ENCODE results near the gene ANXA5.
"Not testable (repeated sequence)": the region's sequence is repeated elsewhere in the genome, so short reads cannot be mapped to it uniquely, and the experiment has no call there.

Gene ANXA5

GRCh38 chr4:121696581-121697461 lies at the start of gene ANXA5:
Gene ANXA5 (minus strand): TSS chr4:121696980. CDS start chr4:121696589, 391 bp downstream.
- DNase-seq (ENCODE audit: low read depth in 2 of 2): peak in 1 of 2 donors; percentile 53

GRCh38 chr4:121742794-121743193 lies 46.0 kb upstream of the ANXA5 start:
- no peak for DNase-seq (ENCODE audit: low read depth in 2 of 2)

GRCh38 chr4:121741751-121742150 lies 45.0 kb upstream of the ANXA5 start:
- DNase-seq (ENCODE audit: low read depth in 2 of 2): no peak

- no peak for DNase-seq (ENCODE audit: low read depth in 2 of 2)
These were observed 44.1 kb upstream of the ANXA5 start for GRCh38 chr4:121740796-121741409.

- no peak for DNase-seq (ENCODE audit: low read depth in 2 of 2)
These were observed 42.8 kb upstream of the ANXA5 start for GRCh38 chr4:121739575-121739974.

GRCh38 chr4:121738780-121739535 lies 42.2 kb upstream of the ANXA5 start:
- no peak for DNase-seq (ENCODE audit: low read depth in 2 of 2)

- DNase-seq (ENCODE audit: low read depth in 2 of 2): no peak
These were observed 41.2 kb upstream of the ANXA5 start for GRCh38 chr4:121737846-121738554.

- DNase-seq (ENCODE audit: low read depth in 2 of 2): no peak
These were observed 40.1 kb upstream of the ANXA5 start for GRCh38 chr4:121736735-121737351.

GRCh38 chr4:121734571-121734970 lies 37.8 kb upstream of the ANXA5 start:
- no peak for DNase-seq (ENCODE audit: low read depth in 2 of 2)

GRCh38 chr4:121733942-121734341 lies 37.2 kb upstream of the ANXA5 start:
- DNase-seq (ENCODE audit: low read depth in 2 of 2): no peak

- DNase-seq (ENCODE audit: low read depth in 2 of 2): not testable (repeated sequence)
These were observed 33.0 kb upstream of the ANXA5 start for GRCh38 chr4:121729753-121730152.

- no peak for DNase-seq (ENCODE audit: low read depth in 2 of 2)
These were observed 32.0 kb upstream of the ANXA5 start for GRCh38 chr4:121728798-121729226.

- no peak for DNase-seq (ENCODE audit: low read depth in 2 of 2)
These were observed 31.3 kb upstream of the ANXA5 start for GRCh38 chr4:121728066-121728465.

GRCh38 chr4:121726642-121727268 lies 30.0 kb upstream of the ANXA5 start:
- no peak for DNase-seq (ENCODE audit: low read depth in 2 of 2)

- DNase-seq (ENCODE audit: low read depth in 2 of 2): no peak
These were observed 27.9 kb upstream of the ANXA5 start for GRCh38 chr4:121724671-121725070.

- no peak for DNase-seq (ENCODE audit: low read depth in 2 of 2)
These were observed 24.9 kb upstream of the ANXA5 start for GRCh38 chr4:121721700-121722099.

GRCh38 chr4:121720109-121720508 lies 23.3 kb upstream of the ANXA5 start:
- DNase-seq (ENCODE audit: low read depth in 2 of 2): no peak

GRCh38 chr4:121717680-121718237 lies 21.0 kb upstream of the ANXA5 start:
- no peak for DNase-seq (ENCODE audit: low read depth in 2 of 2)

GRCh38 chr4:121714548-121714947 lies 17.8 kb upstream of the ANXA5 start:
- no peak for DNase-seq (ENCODE audit: low read depth in 2 of 2)

GRCh38 chr4:121712783-121713182 lies 16.0 kb upstream of the ANXA5 start:
- no peak for DNase-seq (ENCODE audit: low read depth in 2 of 2)
